GM18505 (cell line): ENCODE measurements around the gene RMND1.
A peak's percentile ranks its signal among the peaks of the same experiment; 100 is the strongest.

Experiments used
- ATAC-seq: cut with Tn5 transposase; IDR thresholded peaks from one replicate; pipeline ENCODE4 v1.9.1; 2021; ENCODE audit not compliant: unreplicated experiment
- POLR2A ChIP-seq: IDR thresholded peaks from 4 replicates; pipeline ENCODE4 v1.6.1; 2011; ENCODE audit warnings: borderline replicate concordance; ENCODE audit not compliant: insufficient read depth, insufficient read length; ENCODE audit errors: extremely low read depth

The RMND1 gene, protein sequence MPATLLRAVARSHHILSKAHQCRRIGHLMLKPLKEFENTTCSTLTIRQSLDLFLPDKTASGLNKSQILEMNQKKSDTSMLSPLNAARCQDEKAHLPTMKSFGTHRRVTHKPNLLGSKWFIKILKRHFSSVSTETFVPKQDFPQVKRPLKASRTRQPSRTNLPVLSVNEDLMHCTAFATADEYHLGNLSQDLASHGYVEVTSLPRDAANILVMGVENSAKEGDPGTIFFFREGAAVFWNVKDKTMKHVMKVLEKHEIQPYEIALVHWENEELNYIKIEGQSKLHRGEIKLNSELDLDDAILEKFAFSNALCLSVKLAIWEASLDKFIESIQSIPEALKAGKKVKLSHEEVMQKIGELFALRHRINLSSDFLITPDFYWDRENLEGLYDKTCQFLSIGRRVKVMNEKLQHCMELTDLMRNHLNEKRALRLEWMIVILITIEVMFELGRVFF

GRCh38 chr6:151451950-151452749 is at the start of gene RMND1:
TSS of gene RMND1 (minus strand) at chr6:151452126. CDS start at chr6:151445811, 6,315 bp downstream.
- peak; percentile 84 for TF ChIP-seq POLR2A
- ATAC-seq: peak; percentile 95

- no peak for ATAC-seq
- no peak for TF ChIP-seq POLR2A
These were observed 47.6 kb upstream of the RMND1 start for GRCh38 chr6:151499551-151499950.

GRCh38 chr6:151498327-151498726 is 46.4 kb upstream of the RMND1 start:
- TF ChIP-seq POLR2A: no peak
- peak; percentile 67 for ATAC-seq

GRCh38 chr6:151497905-151498304 is 46.0 kb upstream of the RMND1 start:
- peak; percentile 27 for ATAC-seq
- no peak for TF ChIP-seq POLR2A

DNA sequence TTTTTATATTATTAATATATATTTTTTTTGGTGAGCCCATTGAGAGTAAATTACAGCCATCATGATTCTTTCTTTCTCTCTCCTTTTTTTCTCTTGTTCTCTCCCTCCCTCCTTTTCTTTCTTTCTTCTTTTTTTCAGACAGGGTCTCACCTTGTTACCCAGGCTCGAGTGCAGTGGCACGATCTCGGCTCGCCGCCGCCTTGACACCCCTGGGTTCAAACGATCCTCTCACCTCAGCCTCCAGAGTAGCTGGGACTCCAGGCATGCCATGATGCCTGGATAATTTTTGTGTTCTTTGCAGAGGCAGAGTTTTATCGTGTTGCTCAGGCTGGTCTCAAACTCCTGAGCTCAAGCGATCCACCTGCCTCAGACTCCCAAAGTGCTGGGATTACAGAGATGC is 43.5 kb upstream of the RMND1 start:
- no peak for TF ChIP-seq POLR2A
- ATAC-seq: no peak

- TF ChIP-seq POLR2A: no peak
- no peak for ATAC-seq
These were observed 43.0 kb upstream of the RMND1 start for GRCh38 chr6:151494936-151495320.

GRCh38 chr6:151494235-151494935 is 42.5 kb upstream of the RMND1 start:
- no peak for ATAC-seq
- no peak for TF ChIP-seq POLR2A

DNA sequence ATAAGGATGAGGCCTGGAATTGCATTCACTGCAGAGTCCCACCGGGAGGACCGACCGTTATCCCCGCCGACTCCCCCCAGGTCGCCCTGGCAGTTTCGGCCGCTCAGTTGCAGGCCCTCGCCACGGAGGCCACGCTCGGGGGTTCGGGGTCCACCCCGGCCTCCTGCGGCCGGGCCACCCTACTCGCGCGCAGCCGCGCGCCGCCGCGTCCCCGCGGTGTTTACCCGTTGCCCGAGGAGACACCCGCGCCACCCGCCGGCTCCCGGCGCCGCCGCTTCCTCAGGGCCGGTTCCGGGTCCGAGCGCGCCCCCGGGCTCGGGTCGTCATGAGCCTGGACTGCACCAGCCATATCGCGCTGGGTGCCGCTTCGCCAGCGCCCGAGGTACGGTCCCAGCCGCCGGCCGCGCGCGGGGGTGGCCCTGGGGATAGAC is 41.9 kb upstream of the RMND1 start, which contains the start of gene CCDC170:
CCDC170 (plus strand) TSS at position 214 of the 431 bp plus-strand sequence; CDS start at position 326, 112 bp downstream.
- ATAC-seq: no peak
- no peak for TF ChIP-seq POLR2A

DNA sequence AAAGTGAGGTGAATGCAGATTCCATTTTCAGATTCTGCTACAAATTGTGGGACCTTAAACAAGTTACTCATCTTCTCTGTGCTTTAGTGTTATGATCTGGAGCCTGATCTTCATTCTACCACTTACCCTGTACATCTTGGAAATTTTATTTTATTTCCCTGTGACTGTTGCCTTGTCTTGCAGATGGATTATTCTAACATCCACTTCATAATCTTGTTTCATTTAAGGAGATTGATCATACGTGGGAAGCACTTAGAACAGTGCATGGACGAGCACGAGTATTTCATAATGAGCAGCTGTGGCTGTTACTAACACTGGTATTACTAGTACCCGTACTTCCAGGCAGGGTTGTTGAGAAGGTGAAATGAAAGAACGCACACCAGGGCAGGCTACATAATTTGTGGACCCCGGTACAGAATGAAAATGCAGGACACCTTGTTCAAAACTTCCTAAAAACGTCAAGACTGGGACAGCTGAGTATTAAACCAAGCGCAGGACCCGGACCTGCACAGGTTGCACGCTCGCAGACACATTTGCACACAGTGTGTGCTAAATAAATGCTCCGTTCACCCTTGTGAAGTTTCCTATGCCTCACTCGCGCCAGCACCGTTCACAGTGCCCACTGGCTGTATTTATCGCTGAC is 41.4 kb upstream of the RMND1 start:
- no peak for TF ChIP-seq POLR2A
- no peak for ATAC-seq

DNA sequence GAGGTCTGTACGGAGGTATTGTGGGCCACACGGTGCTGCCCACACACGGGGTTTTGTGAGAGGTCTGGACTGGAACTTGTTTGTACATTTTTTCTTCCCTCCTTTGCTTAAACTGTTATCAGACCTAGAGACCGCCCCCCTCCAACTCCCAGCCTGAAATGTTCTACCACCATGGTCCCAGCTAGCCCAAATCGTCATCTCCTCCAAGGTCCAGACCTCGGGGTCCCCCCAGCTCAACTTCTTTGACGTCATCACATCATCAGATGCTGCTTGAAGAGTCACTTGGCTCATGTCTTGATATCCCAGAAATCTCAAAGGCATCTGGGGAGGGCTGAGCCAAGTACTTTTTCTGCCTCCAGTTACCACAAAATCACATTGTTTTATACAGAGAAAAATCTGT is 39.1 kb upstream of the RMND1 start:
- no peak for ATAC-seq
- TF ChIP-seq POLR2A: no peak

- no peak for TF ChIP-seq POLR2A
- no peak for ATAC-seq
These were observed 36.3 kb upstream of the RMND1 start for GRCh38 chr6:151488226-151488625.

GRCh38 chr6:151483994-151484393 is 32.1 kb upstream of the RMND1 start:
- no peak for ATAC-seq
- no peak for TF ChIP-seq POLR2A

- no peak for ATAC-seq
These were observed 30.4 kb upstream of the RMND1 start for GRCh38 chr6:151482290-151482689.

GRCh38 chr6:151481786-151482185 is 29.9 kb upstream of the RMND1 start:
- ATAC-seq: no peak
- TF ChIP-seq POLR2A: no peak

More at GRCh38 chr6:151482290-151482689, 30.4 kb upstream of the RMND1 start:
- no peak for TF ChIP-seq POLR2A
